ENCODE results near the gene TRPM2. TPM values are rescaled to one million over a fixed set of nuclear protein-coding genes. Genes with fewer than 3 reads are reported as not detected.

The TRPM2 gene
- polyA plus RNA-seq, 4 donors: 0.55 to 1.5 (median 0.77) TPM

Other genes starting within 250 kb of the TRPM2 start
- gene PWP2, start 246.2 kb upstream of the TRPM2 start, polyA plus RNA-seq (ENCODE audit: insufficient read length in 4 of 4): 10 to 100 TPM in 1 of 4 donors, 1 to 10 TPM in 3; 2.4 to 10.1 (median 5.5) TPM
- gene GATD3, start 219.9 kb upstream of the TRPM2 start, polyA plus RNA-seq (ENCODE audit: insufficient read length in 4 of 4): 10 to 100 TPM; 32.5 to 34.9 (median 33.0) TPM
- gene ICOSLG, start 112.7 kb upstream of the TRPM2 start, polyA plus RNA-seq (ENCODE audit: insufficient read length in 4 of 4): 10 to 100 TPM in 2 of 4 donors, 1 to 10 TPM in 2; 6.3 to 14.0 (median 9.1) TPM
- gene DNMT3L, start 91.7 kb upstream of the TRPM2 start, polyA plus RNA-seq (ENCODE audit: insufficient read length in 4 of 4): under 1 TPM in 2 of 4 donors, not detected in 2; 0.04 to 0.49 TPM
- under 1 TPM; 0.28 to 0.68 (median 0.40) TPM for gene AIRE, start 67.7 kb upstream of the TRPM2 start, polyA plus RNA-seq (ENCODE audit: insufficient read length in 4 of 4)
- 100 to 1,000 TPM; 119 to 187 (median 126) TPM for gene PFKL, start 53.6 kb upstream of the TRPM2 start, polyA plus RNA-seq (ENCODE audit: insufficient read length in 4 of 4)
- 10 to 100 TPM; 20.7 to 36.2 (median 22.2) TPM for gene CFAP410, start 14.2 kb upstream of the TRPM2 start, polyA plus RNA-seq (ENCODE audit: insufficient read length in 4 of 4)
- gene LRRC3, start 101.9 kb downstream of the TRPM2 start, polyA plus RNA-seq (ENCODE audit: insufficient read length in 4 of 4): 1 to 10 TPM; 4.3 to 5.4 (median 4.9) TPM
- gene KRTAP10-1, start 186.6 kb downstream of the TRPM2 start, polyA plus RNA-seq (ENCODE audit: insufficient read length in 4 of 4): not detected
- gene KRTAP10-2, start 197.9 kb downstream of the TRPM2 start, polyA plus RNA-seq (ENCODE audit: insufficient read length in 4 of 4): under 1 TPM in 1 of 4 donors, not detected in 3; 0.05 TPM
- not detected for gene KRTAP10-3, start 205.2 kb downstream of the TRPM2 start, polyA plus RNA-seq (ENCODE audit: insufficient read length in 4 of 4)
- not detected for gene KRTAP10-4, start 220.1 kb downstream of the TRPM2 start, polyA plus RNA-seq (ENCODE audit: insufficient read length in 4 of 4)
- gene KRTAP10-5, start 227.0 kb downstream of the TRPM2 start, polyA plus RNA-seq (ENCODE audit: insufficient read length in 4 of 4): not detected
- gene KRTAP10-6, start 238.9 kb downstream of the TRPM2 start, polyA plus RNA-seq (ENCODE audit: insufficient read length in 4 of 4): not detected
- gene KRTAP10-7, start 247.0 kb downstream of the TRPM2 start, polyA plus RNA-seq (ENCODE audit: insufficient read length in 4 of 4): not detected